Heart left ventricle (tissue), 13 donors: ENCODE results near the gene PPP1R11.

Experiments
- POLR2A ChIP-seq, 2 donors: fragments of 450-650 bp; IDR thresholded peaks; one replicate each; pipeline ENCODE4 v1.6.1; 2017; ENCODE audit warnings: antibody characterized with exemption in 2 of 2, mild to moderate bottlenecking in 2 of 2, moderate library complexity in 2 of 2
- TF ChIP-seq, protein P1 (sequence below), 12 donors: fragments of 200-600 bp; sonication (generic) in 4 of 12; IDR thresholded peaks; one replicate each; pipeline versions ENCODE4 v1.5.0 to v1.8.0; 2018 to 2022; ENCODE audit warnings: antibody characterized with exemption in 12 of 12, mild to moderate bottlenecking in 5 of 12
- donor health status: ischemic (EF 13 %, LVEDD 7.1; RV severe dilation, severe dysfunction).
- donor health status: DM: no; HTN: yes; CAD: no.
- donor health status: DM: no; HTN: no; CAD: no.
- donor health status: ischemic (EF 25% LVEDD 6.9; RV normal size, moderate dysfunction).
- donor health status: ischemic (EF 25% LVEDD 5.7; RV mildly dilated, moderate dysfunction).
- donor health status: ischemic (EF 35%, LVEDD 5.7; RV mildly dilated, moderate dysfunction).
- donor health status: nonischemic (EF 11% LVEDD 7.7; RV severe dilation, severe dysfunction).
- donor health status: DM: yes; HTN: yes; CAD: no.
- donor health status: PGD.
- donor health status: ischemic (EF 29% LVEDD 5.4; RV normal size, mild dysfunction).
- donor health status: nonischemic (EF 23%, LVEDD 6.1; RV moderate dilation, normal function).

DNA sequence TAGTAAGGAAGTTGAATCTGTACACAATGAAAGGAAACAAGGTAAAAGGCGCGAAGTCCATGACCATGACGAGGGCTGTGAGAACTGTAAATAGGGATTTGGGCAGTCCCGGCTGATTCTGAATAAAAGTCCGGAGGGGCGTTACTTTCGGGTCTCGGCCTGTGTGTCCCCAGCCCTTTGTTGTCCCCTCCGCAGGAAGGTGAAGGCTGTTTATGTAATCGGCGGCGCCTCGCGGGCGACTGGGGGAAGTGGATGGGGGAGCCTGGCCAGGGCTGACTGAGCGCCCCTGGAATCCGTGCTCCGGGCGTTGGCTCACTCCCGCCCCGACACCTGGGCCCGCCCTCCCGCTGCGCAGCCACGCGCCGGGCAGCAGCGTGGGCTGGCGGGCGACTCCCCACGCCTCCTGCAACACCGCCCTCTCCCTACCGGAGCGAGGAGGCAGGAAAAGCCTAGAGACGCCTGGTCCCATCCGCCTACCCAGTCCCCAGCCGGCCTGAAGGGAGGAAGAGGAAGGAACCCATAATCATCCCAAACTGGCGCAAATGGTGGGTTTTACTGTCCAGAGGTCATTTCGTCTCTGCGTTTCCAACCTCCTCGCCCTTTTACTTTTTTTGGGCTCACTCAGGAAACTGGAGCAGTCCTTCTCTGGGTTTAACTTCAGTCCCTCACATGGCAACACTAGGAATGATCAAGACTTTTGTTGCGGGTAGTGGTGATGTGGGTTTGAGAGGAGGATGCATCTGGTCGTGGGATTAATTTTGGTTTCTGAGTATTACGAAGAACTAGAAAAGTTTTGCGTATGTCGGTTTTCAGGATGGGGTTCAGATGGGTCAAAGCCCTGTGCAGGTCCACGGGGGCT lies 33.8 kb downstream of the PPP1R11 start:
- TF ChIP-seq, protein P1, sequence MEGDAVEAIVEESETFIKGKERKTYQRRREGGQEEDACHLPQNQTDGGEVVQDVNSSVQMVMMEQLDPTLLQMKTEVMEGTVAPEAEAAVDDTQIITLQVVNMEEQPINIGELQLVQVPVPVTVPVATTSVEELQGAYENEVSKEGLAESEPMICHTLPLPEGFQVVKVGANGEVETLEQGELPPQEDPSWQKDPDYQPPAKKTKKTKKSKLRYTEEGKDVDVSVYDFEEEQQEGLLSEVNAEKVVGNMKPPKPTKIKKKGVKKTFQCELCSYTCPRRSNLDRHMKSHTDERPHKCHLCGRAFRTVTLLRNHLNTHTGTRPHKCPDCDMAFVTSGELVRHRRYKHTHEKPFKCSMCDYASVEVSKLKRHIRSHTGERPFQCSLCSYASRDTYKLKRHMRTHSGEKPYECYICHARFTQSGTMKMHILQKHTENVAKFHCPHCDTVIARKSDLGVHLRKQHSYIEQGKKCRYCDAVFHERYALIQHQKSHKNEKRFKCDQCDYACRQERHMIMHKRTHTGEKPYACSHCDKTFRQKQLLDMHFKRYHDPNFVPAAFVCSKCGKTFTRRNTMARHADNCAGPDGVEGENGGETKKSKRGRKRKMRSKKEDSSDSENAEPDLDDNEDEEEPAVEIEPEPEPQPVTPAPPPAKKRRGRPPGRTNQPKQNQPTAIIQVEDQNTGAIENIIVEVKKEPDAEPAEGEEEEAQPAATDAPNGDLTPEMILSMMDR (IDR thresholded peaks at IDR 0.05): peak in 2 of 12 donors; percentile 17 to 23
- TF ChIP-seq POLR2A (IDR thresholded peaks at IDR 0.05): no peak
